Esophagus squamous epithelium (tissue), 4 donors: ENCODE results near the gene EIF3D.

Source experiments
- POLR2A ChIP-seq, 4 donors: fragments of 450-650 bp; IDR thresholded peaks; one replicate each; pipeline ENCODE4 v1.6.1; 2017; ENCODE audit warnings: antibody characterized with exemption in 4 of 4, mild to moderate bottlenecking in 4 of 4, moderate library complexity in 3 of 4
- TF ChIP-seq, protein P1 (sequence below), 6 experiments: fragments of 450-650 bp in 4 of 6; fragments of 200-600 bp in 2 of 6; sonication (generic) in 2 of 6; IDR thresholded peaks; one replicate each; pipeline ENCODE4 v1.5.1; 2016 to 2019; ENCODE audit warnings: antibody characterized with exemption in 6 of 6, mild to moderate bottlenecking in 4 of 6, moderate library complexity in 4 of 6

DNA sequence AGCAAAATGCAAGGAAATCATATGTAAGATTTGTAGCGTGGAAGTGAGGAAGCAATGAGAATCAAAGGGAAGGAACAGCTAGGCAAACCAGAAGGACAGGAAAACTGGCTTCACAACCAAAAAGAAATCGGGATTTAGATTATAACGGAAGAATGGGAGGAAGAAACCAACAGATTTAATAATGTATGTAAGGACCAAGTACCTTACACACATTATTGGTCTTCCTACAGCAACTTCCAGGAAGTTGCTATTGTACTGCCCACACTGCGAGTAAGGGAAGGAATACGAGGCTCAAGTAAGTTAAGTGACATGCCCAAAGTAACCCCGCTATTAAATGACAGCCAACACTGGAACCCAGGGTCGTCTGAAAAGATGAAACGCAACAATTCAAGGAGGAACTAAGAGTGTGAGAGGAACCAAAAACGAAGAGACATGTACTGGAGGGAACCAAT is 48.0 kb downstream of the EIF3D start:
- TF ChIP-seq, protein P1, sequence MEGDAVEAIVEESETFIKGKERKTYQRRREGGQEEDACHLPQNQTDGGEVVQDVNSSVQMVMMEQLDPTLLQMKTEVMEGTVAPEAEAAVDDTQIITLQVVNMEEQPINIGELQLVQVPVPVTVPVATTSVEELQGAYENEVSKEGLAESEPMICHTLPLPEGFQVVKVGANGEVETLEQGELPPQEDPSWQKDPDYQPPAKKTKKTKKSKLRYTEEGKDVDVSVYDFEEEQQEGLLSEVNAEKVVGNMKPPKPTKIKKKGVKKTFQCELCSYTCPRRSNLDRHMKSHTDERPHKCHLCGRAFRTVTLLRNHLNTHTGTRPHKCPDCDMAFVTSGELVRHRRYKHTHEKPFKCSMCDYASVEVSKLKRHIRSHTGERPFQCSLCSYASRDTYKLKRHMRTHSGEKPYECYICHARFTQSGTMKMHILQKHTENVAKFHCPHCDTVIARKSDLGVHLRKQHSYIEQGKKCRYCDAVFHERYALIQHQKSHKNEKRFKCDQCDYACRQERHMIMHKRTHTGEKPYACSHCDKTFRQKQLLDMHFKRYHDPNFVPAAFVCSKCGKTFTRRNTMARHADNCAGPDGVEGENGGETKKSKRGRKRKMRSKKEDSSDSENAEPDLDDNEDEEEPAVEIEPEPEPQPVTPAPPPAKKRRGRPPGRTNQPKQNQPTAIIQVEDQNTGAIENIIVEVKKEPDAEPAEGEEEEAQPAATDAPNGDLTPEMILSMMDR (IDR thresholded peaks at IDR 0.05): no peak
- TF ChIP-seq POLR2A (IDR thresholded peaks at IDR 0.05): no peak
